ENCODE results near the gene KRT36. TPM values are rescaled to one million over a fixed set of nuclear protein-coding genes. Genes with fewer than 3 reads are reported as not detected.

Gene KRT36
- total RNA-seq, 1 experiment from 2014 or later, result not detected

DNA sequence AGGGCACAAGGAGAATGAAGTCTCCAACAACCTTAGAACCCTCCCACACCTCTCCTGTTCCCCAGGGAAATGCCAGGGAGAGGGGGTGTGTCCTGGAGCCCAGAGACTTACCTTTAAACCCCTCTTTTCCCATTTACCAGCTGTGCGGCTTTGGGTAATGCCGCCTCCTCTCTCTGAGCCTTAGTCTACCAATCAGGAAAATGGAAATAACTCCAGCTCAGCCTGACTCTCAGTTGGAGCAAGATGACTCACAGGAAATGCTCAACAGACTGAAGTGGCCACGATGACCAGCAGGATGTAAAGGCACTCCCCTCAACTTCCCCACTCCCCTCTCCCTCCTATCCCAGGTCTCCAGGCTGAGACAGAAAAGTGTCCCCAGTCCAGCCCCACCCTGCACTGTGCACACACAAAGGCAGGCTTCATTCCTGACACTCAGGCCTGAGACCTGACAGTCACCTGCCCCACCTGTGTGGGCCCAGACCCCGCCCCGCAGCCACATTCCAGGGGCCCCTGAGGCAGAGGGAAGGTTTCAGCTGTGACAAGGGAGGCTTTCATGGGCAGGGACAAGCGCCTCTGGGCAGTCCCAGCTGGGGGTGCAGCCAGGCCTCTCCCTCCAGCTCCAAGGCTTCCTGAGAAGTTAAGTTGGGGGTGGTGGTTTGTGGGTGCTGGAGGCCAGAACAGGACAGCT is 32.0 kb upstream of the KRT36 start:
- peak; percentile 99 for DNase-seq (ENCODE audit: low spot score)

DNA sequence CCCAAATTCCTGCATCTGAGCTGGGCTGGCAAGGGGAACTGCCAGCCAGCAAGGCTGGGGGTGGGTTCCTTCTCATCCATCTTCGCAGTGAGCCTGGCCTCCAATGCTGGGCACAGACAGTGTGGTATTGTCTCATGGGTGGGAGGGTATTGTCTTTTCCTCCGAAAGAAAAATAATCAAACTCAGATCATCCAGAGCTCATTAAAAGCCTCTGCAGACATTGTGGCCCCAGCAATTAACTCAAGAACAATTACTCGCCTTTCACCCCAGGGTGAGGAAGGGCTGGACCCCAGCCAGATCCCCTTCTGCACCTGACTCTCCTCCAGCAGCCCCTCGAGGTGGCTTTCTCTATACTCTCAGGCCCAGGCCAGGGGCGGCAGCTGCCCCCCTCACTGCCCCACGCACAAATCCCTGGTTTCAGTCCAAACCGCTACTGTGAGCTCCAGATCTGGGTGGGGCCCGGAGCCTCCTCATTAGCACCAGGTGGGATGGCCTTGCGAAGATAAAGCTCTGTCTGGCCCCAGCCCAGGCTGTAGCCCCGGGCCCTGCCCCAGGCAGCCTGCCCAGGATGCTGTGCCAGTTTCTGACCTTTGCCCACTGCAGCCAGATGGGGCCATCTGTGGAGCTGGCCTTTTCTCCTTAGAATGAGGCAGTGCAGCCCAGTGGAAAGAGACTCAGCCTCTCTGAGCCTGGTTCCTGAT is 31.3 kb upstream of the KRT36 start:
- DNase-seq (ENCODE audit: low spot score), result peak; percentile 94

DNA sequence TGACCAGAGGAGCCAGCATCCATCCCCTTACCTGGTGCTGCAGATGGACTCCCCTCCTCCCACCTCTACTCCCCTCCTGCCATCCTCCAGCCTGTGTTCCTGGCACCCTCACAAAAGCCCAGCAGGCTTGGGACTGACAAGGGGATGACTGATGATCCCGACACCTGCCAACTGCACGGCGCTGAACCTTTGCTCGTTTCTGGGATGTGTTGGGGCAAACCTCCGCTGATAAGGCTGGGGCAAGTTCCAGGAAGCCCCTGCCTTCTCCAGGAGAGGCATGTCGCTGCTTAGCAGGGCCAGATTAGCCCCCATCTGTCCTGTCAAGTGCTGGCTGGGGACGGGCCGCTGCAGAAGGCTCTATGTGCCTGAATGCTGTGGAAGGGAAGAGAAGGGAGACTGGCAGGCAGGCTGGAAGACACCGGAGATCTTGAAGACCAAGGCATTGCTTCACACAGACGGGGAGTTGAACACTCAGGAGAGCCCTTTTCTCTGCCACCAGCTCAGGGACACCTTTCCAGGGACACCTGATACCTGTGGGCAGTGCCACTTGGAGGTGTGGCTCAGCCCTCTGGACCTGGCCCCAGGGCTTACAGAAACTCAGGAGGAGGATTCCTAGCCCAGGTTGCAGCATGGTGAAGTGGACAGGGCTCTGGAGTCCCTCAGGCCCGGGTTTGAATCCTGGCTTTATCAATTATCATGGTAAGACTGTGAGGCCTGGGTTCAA is 30.0 kb upstream of the KRT36 start:
- peak; percentile 49 for DNase-seq (ENCODE audit: low spot score)

DNA sequence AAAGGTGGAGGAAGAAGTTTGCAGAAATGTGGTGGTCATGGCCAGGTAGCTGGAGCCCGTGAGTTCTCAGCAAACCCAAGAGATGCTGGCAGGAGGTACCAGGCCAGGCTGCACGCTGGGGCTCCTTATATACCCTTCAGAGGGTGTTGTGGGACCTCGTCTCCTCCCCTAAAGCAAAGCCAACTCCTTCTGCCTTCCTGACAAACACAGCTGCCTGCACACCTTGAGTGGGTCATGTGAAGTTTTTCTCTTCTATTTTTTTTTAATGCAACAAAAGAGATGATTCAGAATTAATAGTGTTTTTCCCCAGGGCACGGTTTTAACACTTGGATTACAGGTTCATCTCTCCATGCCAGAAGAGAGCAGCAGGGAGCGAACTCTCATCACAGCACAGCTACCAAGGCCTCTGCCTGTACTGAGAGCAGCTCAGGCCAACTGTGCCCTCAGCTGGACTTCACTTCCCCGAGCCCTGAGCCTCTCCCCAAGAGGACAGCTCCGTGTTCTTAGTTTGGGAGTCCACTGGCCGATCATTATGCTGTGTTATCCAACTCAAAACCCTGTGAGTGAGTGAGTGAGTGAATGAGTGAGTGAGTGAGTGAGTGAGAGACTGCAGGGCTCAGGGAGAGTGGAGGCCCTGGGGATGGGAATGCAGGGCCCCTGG is 29.2 kb upstream of the KRT36 start, which contains the start of gene KRT15:
Gene KRT15, minus strand, starts transcription at position 102 of the 661 bp plus-strand sequence. Its CDS starts 63 bp downstream, at position 39.
- peak; percentile 68 for DNase-seq (ENCODE audit: low spot score)

DNA sequence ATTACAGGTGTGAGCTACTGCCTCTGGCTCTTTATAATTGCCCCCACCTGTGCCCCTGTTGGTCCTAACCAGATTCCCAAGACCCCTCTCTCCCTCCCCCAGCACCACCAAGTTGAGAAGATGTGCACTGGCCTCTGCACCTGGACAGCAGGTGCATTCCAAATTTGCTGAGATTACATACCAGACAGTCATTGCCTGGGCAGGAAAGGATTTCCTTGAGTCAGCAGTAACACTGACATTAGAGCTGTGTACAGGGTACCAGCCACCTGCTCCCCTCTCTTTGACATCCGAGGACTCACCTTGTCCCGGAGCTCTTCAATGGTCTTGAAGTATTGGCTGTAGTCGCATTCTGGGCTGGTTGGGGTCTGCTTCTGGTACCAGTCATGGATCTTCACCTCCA is 28.3 kb upstream of the KRT36 start:
- no peak for DNase-seq (ENCODE audit: low spot score)

DNA sequence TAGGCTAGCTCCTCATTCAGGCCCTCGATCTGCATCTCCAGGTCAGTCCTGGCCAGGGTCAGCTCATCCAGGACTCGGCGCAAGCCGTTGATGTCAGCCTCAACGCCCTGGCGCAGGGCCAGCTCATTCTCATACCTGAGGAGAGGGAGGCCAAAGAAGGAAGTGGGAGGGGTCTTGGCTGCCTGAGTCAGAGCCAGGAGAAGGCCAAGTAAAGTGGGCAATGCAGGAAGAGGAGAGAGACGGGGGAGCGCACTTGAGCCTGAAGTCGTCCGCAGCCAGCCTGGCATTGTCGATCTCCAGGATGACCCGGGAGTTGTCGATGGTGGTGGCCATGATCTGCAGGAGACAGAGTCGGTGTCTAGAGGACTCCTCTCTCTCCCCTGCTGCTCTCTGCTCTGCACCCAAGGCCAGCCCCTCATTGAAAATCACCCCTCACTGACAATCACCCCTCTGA is 27.1 kb upstream of the KRT36 start:
- DNase-seq (ENCODE audit: low spot score), result no peak

DNA sequence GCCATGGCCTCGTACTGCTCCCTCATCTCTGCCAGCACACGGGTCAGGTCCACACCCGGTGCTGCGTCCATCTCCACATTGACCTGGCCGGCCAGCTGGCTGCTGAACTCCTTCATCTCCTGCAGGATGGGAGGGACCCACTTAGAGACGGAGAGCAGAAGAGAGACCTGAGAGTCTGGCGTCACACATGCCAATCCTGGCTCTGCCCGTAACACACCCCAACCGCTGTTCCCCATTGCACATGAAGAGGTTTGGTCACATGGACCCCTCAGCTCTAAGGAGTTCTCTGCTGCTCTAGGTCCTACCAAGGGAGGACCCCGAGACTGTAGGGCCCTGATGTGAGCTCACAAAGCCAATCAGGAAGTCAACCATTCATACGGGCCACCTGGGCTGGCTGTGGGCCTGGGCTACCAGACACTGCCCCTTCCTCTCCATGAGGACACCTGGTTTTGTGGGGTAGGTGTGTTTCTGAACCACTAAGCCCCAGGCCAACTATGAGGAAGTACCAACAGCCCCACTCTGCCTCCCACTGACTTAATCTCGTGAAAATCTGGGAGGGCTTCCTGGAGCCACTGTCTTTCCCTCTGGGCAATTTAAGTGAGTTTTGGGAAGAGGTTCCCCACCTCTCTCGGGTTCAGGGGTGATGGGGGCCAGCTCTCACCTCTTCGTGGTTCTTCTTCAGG is 26.6 kb upstream of the KRT36 start:
- no peak for DNase-seq (ENCODE audit: low spot score)

DNA sequence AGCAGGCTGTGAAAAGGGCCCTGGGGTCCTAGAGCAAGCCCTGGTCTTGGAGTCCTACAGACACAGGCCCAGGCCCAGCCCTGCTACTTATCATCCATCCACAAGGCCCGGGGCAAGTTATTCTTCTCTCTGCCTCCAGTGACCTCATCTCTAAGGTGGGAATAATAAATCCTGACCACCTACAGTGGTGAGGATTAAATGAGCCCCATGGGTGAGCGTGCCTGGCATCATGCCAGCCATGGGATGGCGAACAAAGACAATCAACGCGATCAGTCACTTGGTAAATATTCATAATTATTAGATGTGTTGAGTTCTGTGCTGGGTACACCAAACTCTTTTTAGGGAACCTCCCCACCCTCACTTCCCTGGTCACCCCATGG is 23.4 kb upstream of the KRT36 start:
- DNase-seq (ENCODE audit: low spot score), result no peak

DNA sequence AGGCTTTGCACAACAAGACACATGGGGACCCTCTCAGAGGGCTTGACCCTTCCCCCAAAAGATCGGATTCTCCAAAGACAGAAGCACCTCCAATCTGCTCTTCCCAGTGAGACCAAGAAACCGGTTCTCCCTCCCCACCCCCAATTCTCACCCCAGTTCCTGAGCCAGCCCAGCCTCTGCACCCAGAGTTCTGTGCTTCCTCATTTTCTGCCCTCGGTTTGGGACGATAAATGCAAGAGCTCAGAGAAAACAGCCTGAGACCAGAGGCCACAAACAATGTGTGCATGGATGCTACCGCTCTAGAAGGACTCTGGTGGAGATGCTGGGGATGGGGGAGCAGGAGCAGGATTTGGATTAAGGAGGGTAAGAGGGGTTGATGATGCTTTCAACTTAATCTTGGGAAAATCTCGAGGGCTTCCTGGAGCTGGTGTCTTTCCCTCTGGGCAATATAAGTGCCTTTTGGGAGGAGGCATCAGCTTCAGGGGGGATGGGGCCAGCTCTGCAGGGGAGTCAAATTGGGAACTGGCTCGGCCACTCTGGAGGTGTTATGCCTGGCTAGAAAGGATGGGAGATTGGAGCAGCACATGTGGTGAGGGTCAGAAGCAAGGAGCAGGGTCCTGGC is 22.9 kb upstream of the KRT36 start:
- no peak for DNase-seq (ENCODE audit: low spot score)

DNA sequence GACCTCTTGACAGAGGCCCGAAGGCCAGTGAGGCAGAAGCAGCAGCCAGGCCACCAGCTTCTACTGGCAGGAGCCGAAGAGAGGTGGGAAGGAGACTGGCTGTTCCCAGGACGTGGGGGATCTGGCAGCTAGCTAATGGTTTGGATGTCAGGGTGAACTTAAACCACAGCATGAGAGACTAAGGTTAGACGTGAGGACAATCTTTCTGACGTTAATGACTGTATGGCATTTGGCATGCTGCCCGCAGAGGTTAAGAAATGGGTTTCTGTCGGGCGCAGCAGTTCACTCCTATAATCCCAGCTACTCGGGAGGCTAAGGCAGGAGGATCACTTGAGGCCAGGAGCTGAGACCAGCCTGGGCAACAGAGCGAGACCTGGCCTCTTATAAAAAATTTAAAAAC is 22.0 kb upstream of the KRT36 start:
- no peak for DNase-seq (ENCODE audit: low spot score)

DNA sequence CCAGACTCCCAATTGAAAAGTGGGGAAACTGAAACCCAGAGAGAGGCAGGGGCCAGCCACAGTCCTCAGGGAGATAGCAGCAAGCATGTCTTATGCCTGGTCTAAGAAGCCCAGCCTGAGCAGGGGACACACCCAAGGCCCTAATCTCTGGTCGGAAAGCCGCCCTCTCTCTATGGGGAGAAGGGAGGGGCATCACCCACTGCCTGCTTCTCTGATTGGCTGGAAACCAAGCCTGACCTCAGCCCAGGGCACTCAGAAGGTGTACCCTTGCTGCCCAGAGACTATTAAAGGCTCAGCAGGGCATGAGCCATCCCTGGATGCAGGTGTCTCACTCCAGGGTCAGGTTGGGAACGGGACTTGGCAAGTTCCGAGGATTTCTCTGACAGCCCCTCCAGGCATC is 21.4 kb upstream of the KRT36 start:
- DNase-seq (ENCODE audit: low spot score), result no peak

DNA sequence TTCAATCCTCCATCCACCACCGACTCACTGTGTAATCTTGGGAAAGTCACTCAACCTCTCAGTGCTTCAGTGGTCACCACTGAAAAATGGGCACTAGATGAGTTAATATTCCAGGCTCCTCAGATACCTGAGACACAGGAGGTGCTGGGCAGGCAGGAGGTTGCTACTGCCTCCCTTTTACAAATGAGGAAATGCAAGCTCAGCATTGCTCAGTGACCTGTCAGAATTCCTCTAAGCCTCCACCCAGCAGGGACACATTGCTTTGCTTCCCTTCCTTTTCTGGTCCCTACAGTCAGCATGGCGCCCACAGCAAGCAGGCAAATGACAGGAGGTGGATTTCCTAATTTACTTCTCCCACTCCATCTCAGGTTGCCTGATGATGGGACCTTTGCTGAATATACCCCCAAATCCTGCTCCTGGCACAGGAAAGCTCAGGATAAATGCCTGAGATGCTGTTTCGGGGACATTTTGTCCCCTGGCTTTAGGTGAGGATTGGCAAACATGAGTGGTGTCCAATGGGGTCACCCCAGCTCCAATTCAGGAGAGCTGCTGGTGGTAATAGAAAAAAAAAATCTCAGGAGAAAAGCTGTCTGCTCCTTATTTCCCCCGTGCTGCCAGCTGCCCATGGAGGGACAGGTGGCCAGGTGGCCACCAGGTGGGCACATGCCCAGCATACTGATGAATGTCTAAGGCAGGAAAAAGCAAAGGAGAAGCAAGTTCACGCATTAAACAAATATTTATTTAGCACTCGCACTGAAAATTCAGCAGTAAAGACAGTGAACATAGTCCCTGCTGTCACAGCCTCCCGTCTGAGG is 20.7 kb upstream of the KRT36 start:
- DNase-seq (ENCODE audit: low spot score), result no peak

DNA sequence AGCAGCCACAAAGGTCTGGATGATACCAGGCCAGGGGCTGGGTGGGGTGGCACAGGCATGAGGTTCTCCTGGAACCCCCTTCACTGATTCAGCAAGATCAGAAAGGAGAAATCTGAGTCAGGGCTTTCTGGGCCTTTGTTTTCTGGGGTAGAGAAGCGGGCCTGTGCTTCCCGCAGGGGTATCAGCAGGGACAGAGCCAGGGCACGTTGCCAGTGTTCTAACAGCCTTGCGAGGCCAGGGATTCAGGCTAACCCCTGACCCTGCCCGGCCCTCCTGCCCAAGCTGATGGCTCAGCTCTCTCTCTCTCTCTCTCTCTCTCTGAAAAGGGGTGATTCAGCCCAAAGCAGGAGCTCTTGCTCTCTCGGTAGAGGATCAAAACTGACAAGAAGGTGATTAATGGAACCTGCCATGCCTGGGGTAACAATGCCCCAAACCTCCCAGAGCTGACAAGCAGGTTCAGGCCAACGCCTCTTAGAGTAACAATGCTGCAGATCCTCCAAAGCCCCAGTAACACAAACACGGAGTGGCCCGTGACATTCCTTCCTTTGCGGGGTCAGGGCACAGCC is 17.7 kb upstream of the KRT36 start:
- peak; percentile 34 for DNase-seq (ENCODE audit: low spot score)

DNA sequence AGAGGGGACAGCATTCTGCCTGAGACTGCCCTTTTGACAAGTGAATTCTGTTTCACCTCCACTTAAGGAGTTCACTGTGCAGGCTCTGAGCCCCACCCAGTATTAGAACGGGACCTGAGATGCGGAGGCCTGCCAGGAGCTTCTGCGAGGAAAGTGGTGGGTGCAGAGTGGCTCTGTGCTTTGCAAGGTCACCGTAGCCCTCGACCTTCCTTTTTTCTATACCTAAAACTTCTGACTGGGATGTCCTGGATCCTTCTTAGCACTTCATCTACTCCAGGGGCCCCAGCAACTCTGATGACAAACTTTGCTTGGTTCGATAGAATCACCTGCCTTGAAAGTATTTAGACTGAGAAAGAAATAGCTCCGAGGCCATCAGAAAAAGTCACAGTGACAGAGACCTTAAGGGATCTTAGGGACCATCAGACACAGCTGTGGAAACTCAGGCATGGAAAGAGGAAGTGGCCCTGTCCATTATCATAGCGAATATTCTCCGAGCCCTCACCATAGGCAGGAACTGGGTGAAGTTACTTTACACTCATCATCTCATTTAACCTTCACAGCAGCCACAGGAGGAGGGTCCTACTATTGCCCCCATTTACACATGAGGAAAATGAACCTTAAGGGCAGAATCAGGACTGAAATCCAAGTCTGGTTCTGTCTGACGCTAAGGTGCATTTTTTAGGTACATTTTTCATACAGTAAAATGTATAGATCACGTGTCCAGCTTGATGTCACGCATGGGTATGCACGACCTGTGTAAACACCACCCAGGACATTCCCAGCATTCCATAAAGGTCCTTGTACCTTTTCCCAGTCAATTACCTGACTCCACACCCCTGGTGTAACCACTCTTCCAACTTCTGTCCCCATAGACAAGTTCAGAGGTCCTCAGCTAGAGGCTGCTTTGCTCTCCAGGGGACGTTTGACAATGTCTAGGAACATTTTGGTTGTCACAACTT is 16.4 kb upstream of the KRT36 start:
- DNase-seq (ENCODE audit: low spot score), result no peak

DNA sequence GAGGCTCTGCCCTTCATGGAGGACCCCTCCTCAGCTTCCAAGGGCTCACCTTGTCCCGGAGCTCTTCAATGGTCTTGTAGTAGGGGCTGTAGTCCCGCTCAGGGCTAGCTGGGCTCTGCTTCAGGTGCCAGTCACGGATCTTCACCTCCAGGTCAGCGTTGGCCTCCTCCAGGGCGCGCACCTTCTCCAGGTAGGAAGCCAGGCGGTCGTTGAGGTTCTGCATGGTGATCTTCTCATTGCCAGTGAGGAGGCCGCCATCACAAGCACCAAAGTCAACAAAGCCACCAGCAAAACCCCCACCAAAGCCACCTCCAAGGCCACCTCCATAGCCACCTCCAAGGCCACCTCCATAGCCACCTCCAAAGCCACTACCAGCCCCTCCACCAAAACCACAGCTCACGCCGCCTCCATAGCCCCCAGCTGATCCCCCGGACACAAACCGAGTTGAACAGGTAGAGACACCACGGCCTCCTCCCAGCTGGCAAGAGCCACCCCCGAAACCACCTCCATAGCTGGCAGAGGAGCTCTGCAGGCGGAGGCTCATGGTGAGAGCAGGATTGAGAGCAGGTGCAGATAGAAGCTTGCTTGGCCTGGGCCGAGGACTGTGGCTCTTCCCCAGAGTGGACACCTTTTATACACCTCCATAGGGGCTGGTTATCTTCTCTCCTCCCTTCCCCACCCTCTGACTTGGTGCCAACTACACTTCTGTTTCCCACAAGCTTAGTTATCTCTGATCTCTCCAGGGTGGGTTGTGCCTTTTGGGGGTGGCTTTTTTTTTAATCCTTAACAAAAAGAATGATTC is 15.5 kb upstream of the KRT36 start, which contains the start of gene KRT13:
Gene KRT13, minus strand, starts transcription at position 606 of the 802 bp plus-strand sequence. Its CDS starts 62 bp downstream, at position 544.
- DNase-seq (ENCODE audit: low spot score), result no peak

DNA sequence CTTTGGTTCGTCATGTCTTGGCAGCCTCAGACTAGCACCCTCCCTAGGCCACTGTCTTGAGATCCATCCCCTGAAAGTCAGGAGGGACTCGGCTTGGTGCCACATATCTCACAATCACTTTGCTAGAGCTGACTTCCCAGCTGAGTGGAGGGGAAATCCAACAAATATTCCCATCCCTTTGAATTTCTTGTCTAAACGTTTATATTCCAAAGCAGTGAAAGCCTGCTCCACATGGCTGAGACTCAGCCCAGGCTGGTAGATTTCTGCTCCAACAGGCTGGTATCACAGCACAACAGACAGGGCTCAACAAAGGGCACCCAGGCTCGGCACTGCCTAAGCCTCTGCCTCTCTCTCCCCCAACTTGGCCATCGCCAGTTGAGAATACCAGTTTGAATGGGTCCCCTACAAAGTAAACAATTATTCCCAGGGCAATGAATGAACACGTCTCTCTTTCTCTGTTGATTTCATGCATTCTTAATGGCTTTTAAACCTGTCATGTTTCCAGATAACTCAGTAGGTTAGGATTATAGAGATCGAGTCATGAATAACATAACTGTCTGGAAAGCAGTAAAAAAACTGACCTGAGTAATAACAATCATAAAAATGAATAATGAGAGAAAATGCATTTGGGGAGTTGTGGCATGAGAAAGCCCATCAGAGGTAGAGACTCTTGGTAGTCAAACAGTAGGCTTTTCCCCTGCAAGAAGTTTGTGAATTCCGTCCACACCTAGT is 14.7 kb upstream of the KRT36 start:
- DNase-seq (ENCODE audit: low spot score), result no peak

DNA sequence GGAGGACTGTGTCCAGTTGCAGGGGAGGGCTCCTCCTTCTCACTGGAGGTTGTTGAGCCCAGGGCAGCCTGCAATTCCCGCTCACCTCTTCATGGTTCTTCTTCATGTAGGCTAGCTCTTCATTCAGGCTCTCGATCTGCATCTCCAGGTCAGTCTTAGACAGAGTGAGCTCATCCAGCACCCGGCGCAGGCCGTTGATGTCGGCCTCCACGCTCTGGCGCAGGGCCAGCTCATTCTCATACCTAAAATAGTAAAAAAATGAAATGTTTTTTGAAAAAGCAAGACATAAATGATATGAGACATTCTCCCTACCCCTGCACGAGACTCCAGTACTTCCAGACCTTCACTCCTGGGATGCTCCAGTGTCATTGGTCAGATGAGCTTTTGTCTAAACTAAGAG is 13.5 kb upstream of the KRT36 start:
- no peak for DNase-seq (ENCODE audit: low spot score)
